Fibroblast of the conjunctiva (primary cell): Measurements from ENCODE around the gene CNN1.
"Not testable (repeated sequence)": the region's sequence is repeated elsewhere in the genome, so short reads cannot be mapped to it uniquely, and the experiment has no call there.

Experiments
- DNase-seq: peaks from one replicate; pipeline ENCODE4 v3.0.0-alpha.2; 2010; ENCODE audit warnings: low read depth

Gene CNN1

GRCh38 chr19:11566164-11566563, 27.5 kb downstream of the CNN1 start:
- no peak for DNase-seq

GRCh38 chr19:11570039-11570462, 31.4 kb downstream of the CNN1 start:
- DNase-seq, result no peak

GRCh38 chr19:11573354-11573753, 34.7 kb downstream of the CNN1 start:
- DNase-seq, result not testable (repeated sequence)

- not testable (repeated sequence) for DNase-seq
Observed at GRCh38 chr19:11573763-11574162, 35.1 kb downstream of the CNN1 start.

GRCh38 chr19:11574689-11575088, 36.0 kb downstream of the CNN1 start:
- DNase-seq, result no peak

GRCh38 chr19:11576227-11576626, 37.6 kb downstream of the CNN1 start:
- no peak for DNase-seq

- DNase-seq, result no peak
Observed at GRCh38 chr19:11577451-11578257, 39.0 kb downstream of the CNN1 start, which contains the start of gene ACP5. TSS of gene ACP5 (minus strand) at chr19:11577645. CDS start at chr19:11577317, 328 bp downstream.

GRCh38 chr19:11578258-11579142, 39.8 kb downstream of the CNN1 start:
- DNase-seq, result no peak

- DNase-seq, result no peak
Observed at GRCh38 chr19:11580116-11580515, 41.5 kb downstream of the CNN1 start.

GRCh38 chr19:11581740-11582139, 43.1 kb downstream of the CNN1 start:
- no peak for DNase-seq

GRCh38 chr19:11586331-11586730, 47.7 kb downstream of the CNN1 start:
- no peak for DNase-seq

GRCh38 chr19:11587302-11587974, 48.8 kb downstream of the CNN1 start:
- DNase-seq, result peak; percentile 53

GRCh38 chr19:11587975-11588631, 49.5 kb downstream of the CNN1 start:
- DNase-seq, result no peak

- no peak for DNase-seq
Observed at GRCh38 chr19:11594084-11594483, 55.4 kb downstream of the CNN1 start.

GRCh38 chr19:11596156-11596555, 57.5 kb downstream of the CNN1 start:
- DNase-seq, result no peak

- DNase-seq, result peak; percentile 96
Observed at GRCh38 chr19:11597202-11598102, 58.8 kb downstream of the CNN1 start, which contains the start of gene ZNF627. TSS of gene ZNF627 (plus strand) at chr19:11597483. CDS start at chr19:11597628, 145 bp downstream.

GRCh38 chr19:11598103-11598483, 59.4 kb downstream of the CNN1 start:
- DNase-seq, result no peak

- no peak for DNase-seq
Observed at GRCh38 chr19:11598746-11599145, 60.1 kb downstream of the CNN1 start.

- not testable (repeated sequence) for DNase-seq
Observed at GRCh38 chr19:11599704-11600103, 61.1 kb downstream of the CNN1 start.
